OCI-LY1 (cell line): ENCODE measurements around the gene CELF4.

Experiments
- EZH2 ChIP-seq: fragments of 200-600 bp; sonication (generic), shearing (Covaris generic); IDR thresholded peaks from 2 replicates; pipeline ENCODE4 v1.8.0; 2017; ENCODE audit warnings: borderline replicate concordance, mixed run types, mild to moderate bottlenecking, antibody characterized with exemption, low read length, moderate library complexity, mixed read lengths
- TF ChIP-seq, protein P1 (sequence below): fragments of 200-600 bp; sonication (generic), shearing (Covaris generic); IDR thresholded peaks from 2 replicates; pipeline ENCODE4 v1.5.1; 2017; ENCODE audit warnings: mild to moderate bottlenecking, antibody characterized with exemption, low read length, moderate library complexity, mixed read lengths

GRCh38 chr18:37397814-37398213 lies 167.8 kb downstream of the CELF4 start:
- TF ChIP-seq, protein P1, sequence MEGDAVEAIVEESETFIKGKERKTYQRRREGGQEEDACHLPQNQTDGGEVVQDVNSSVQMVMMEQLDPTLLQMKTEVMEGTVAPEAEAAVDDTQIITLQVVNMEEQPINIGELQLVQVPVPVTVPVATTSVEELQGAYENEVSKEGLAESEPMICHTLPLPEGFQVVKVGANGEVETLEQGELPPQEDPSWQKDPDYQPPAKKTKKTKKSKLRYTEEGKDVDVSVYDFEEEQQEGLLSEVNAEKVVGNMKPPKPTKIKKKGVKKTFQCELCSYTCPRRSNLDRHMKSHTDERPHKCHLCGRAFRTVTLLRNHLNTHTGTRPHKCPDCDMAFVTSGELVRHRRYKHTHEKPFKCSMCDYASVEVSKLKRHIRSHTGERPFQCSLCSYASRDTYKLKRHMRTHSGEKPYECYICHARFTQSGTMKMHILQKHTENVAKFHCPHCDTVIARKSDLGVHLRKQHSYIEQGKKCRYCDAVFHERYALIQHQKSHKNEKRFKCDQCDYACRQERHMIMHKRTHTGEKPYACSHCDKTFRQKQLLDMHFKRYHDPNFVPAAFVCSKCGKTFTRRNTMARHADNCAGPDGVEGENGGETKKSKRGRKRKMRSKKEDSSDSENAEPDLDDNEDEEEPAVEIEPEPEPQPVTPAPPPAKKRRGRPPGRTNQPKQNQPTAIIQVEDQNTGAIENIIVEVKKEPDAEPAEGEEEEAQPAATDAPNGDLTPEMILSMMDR, result no peak
- no peak for TF ChIP-seq EZH2
